Sigmoid colon (tissue), 7 donors: ENCODE data around the gene PSMA5. TPM values are rescaled to one million over a fixed set of nuclear protein-coding genes. Genes with fewer than 3 reads are reported as not detected.
"Not testable (repeated sequence)": the region's sequence is repeated elsewhere in the genome, so short reads cannot be mapped to it uniquely, and the experiment has no call there.

ENCODE experiments used
- DNase-seq: peaks from one replicate; pipeline ENCODE4 v3.0.0-alpha.2; 2019
- H3K27ac ChIP-seq, 4 donors: fragments of 200-600 bp; sonication (generic); one replicate each; pipeline ENCODE4 v1.5.1; 2016 to 2019; ENCODE audit warnings: mild to moderate bottlenecking in 1 of 4
- H3K27me3 ChIP-seq, 3 donors: fragments of 200-600 bp; sonication (generic); one replicate each; pipeline ENCODE4 v1.5.1; 2019; ENCODE audit warnings: mild to moderate bottlenecking in 1 of 3
- H3K36me3 ChIP-seq, 4 donors: fragments of 200-600 bp; sonication (generic); one replicate each; pipeline ENCODE4 v1.5.1; 2016 to 2019
- H3K4me1 ChIP-seq, 4 donors: fragments of 200-600 bp; sonication (generic); one replicate each; pipeline ENCODE4 v1.5.1; 2017 to 2019
- H3K4me3 ChIP-seq, 4 donors: fragments of 200-600 bp; sonication (generic); one replicate each; pipeline ENCODE4 v1.5.1; 2017 to 2019; ENCODE audit warnings: mild to moderate bottlenecking in 2 of 4, moderate library complexity in 1 of 4
- H3K9me3 ChIP-seq, 4 donors: fragments of 200-600 bp in 3 of 4; sonication (generic) in 3 of 4; one replicate each; pipeline versions ENCODE4 v1.5.1 to v1.6.1; 2013 to 2019
- EP300 ChIP-seq, 4 donors: sonication (generic); formaldehyde crosslinking; IDR thresholded peaks; one replicate each; pipeline ENCODE4 v1.6.1; 2017; ENCODE audit warnings: antibody characterized with exemption in 4 of 4
- POLR2A ChIP-seq, 2 donors: fragments of 450-650 bp; IDR thresholded peaks; one replicate each; pipeline ENCODE4 v1.6.1; 2016; ENCODE audit warnings: antibody characterized with exemption in 2 of 2, mild to moderate bottlenecking in 2 of 2, moderate library complexity in 2 of 2
- POLR2AphosphoS5 ChIP-seq, 4 donors: sonication (generic); formaldehyde crosslinking; IDR thresholded peaks; one replicate each; pipeline ENCODE4 v1.6.1; 2017; ENCODE audit warnings: antibody characterized with exemption in 4 of 4
- WGBS, 2 donors: extraction: QIAGEN DNeasy Blood & Tissue Kit; methylation state at CpG; one replicate each; pipeline ENCODE4 v1.1.7; 2013; 5-methylcytosine and 5-hydroxymethylcytosine counted together
- intact Hi-C: fragments of 100-400 bp; cut with DNase I; formaldehyde crosslinking; loops from one replicate; pipeline ENCODE4 v1.15.1; 2023
- polyA plus RNA-seq, 3 donors: library from polyadenylated mRNA; stranded (reverse); fragments of 200-250 nt; gene quantifications; one replicate each; pipeline ENCODE4 v1.2.3, GENCODE V29; 2013
- total RNA-seq, 4 donors: library from RNA; depleted of rRNA; stranded (reverse); fragments of >200 nt; gene quantifications; one replicate each; pipeline ENCODE4 v1.1.0, GENCODE V29; 2016
- TF ChIP-seq, protein P1 (sequence below), 4 experiments: fragments of 450-650 bp in 3 of 4; fragments of 200-600 bp in 1 of 4; IDR thresholded peaks; one replicate each; pipeline ENCODE4 v1.5.1; 2016 to 2019; ENCODE audit warnings: antibody characterized with exemption in 4 of 4, mild to moderate bottlenecking in 3 of 4, moderate library complexity in 2 of 4
- donor health status: healthy with polysubstance abuse.
- donor health status: Bipolar disorder and iron deficiency.
- donor health status: healthy.

PSMA5 gene
- total and polyA plus RNA-seq, 7 donors: 18.8 to 113 (median 57.6) TPM

GRCh38 chr1:109381573-109381972 is 44.7 kb downstream of the PSMA5 start:
- peak overlapping the region in 2 of 4 donors; percentile 85 to 90 for H3K27ac ChIP-seq
- TF ChIP-seq EP300 (IDR thresholded peaks at IDR 0.05) (no peak), POLR2A (IDR thresholded peaks at IDR 0.05) (no peak), POLR2AphosphoS5 (IDR thresholded peaks at IDR 0.05) (no peak)
- TF ChIP-seq, protein P1, sequence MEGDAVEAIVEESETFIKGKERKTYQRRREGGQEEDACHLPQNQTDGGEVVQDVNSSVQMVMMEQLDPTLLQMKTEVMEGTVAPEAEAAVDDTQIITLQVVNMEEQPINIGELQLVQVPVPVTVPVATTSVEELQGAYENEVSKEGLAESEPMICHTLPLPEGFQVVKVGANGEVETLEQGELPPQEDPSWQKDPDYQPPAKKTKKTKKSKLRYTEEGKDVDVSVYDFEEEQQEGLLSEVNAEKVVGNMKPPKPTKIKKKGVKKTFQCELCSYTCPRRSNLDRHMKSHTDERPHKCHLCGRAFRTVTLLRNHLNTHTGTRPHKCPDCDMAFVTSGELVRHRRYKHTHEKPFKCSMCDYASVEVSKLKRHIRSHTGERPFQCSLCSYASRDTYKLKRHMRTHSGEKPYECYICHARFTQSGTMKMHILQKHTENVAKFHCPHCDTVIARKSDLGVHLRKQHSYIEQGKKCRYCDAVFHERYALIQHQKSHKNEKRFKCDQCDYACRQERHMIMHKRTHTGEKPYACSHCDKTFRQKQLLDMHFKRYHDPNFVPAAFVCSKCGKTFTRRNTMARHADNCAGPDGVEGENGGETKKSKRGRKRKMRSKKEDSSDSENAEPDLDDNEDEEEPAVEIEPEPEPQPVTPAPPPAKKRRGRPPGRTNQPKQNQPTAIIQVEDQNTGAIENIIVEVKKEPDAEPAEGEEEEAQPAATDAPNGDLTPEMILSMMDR (IDR thresholded peaks at IDR 0.05): no peak
- no peaks in the 10 kb centered on the region for H3K36me3 ChIP-seq
- peaks cover 0 to 74% (median 57%) of the 10 kb centered on the region in 4 donors for H3K4me1 ChIP-seq
- 29 to 69% methylated on average over 2 of the region's 2 CpGs for WGBS, 2 donors
- H3K4me3 ChIP-seq: no peak overlapping the region
- intact Hi-C loops: no loop called here
- H3K27me3 ChIP-seq: no peaks in the 10 kb centered on the region
- DNase-seq: no peak
- H3K9me3 ChIP-seq: no peaks in the 10 kb centered on the region

DNA sequence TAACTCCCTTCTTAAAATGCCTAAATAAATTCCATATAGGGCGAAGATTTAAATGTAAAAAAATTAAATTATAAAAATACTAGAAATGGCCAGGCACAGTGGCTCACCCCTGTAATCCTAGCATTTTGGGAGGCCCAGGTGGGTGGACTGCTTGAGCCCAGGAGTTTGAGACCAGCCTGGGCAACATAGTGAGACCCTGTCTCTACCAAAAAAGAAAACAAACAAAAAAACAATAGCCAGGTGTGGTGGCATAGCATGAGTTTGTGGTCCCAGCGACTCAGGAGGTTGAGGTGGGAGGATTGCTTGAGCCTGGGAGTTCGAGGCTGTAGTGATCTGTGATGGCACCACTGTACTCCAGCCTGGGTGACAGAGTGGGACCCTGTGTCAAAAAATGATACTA is 46.3 kb downstream of the PSMA5 start:
- Histone ChIP-seq H3K36me3 (no peaks in the 10 kb centered on the region), H3K9me3 (no peaks in the 10 kb centered on the region), H3K4me3 (no peak overlapping the region), H3K27ac (peak overlapping the region in 2 of 4 donors; percentile 15 to 19), H3K4me1 (peaks cover 0 to 58% (median 40%) of the 10 kb centered on the region in 4 donors), H3K27me3 (no peaks in the 10 kb centered on the region)
- 94 to 95% methylated on average over 3 of the region's 3 CpGs for WGBS, 2 donors
- intact Hi-C loops: no loop called here
- TF ChIP-seq POLR2A (IDR thresholded peaks at IDR 0.05): no peak
- TF ChIP-seq POLR2AphosphoS5 (IDR thresholded peaks at IDR 0.05): no peak
- TF ChIP-seq, protein P1 (IDR thresholded peaks at IDR 0.05): no peak
- no peak for TF ChIP-seq EP300 (IDR thresholded peaks at IDR 0.05)
- DNase-seq: no peak

DNA sequence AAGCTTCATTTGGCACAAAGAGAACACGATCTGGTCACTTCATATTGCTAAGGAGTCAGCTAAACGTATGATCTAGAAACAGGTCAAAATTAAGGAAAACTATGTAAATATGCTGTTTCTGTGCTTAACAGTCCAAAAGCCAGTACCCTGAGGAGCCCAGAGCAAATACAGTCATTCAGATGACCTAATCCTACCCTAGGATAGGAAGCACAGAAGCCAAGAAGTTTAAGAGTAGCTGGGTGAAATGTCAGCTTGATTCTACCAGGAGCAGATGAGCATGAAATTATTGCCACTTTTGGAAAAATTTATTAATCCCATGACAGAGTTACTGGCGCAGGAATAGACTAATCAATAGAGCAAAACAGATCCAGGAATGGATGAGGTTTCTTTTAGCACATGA is 46.8 kb downstream of the PSMA5 start:
- no peaks in the 10 kb centered on the region for H3K27me3 ChIP-seq
- intact Hi-C loops: no loop called here
- H3K4me3 ChIP-seq: no peak overlapping the region
- no peak for DNase-seq
- 91 to 92% methylated on average over 3 of the region's 3 CpGs for WGBS, 2 donors
- H3K36me3 ChIP-seq: no peaks in the 10 kb centered on the region
- no peaks in the 10 kb centered on the region for H3K9me3 ChIP-seq
- TF ChIP-seq POLR2AphosphoS5 (IDR thresholded peaks at IDR 0.05): no peak
- TF ChIP-seq EP300 (IDR thresholded peaks at IDR 0.05): no peak
- TF ChIP-seq, protein P1 (IDR thresholded peaks at IDR 0.05): no peak
- TF ChIP-seq POLR2A (IDR thresholded peaks at IDR 0.05): no peak
- peak overlapping the region in 2 of 4 donors; percentile 15 to 19 for H3K27ac ChIP-seq
- peaks cover 0 to 53% (median 35%) of the 10 kb centered on the region in 4 donors for H3K4me1 ChIP-seq

DNA sequence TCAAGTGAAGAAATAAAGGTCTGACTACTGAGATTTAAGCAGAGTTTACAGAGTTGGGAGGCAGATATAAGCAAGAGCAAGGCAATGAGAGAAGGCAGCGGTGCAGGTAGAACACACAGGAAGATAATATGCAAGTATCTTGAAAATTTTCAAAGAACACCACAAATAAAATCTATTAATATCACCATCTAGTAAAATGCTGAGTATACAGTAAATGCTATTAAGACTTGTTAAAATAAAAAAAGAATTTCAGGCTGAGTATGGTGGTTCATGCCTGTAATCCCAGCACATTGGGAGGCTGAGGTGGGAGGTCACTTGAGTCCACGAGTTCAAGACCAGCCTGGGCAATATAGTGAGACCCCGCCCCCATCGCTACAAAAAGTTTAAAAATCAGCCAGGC is 48.5 kb downstream of the PSMA5 start:
- H3K36me3 ChIP-seq: no peaks in the 10 kb centered on the region
- no peak for TF ChIP-seq POLR2A (IDR thresholded peaks at IDR 0.05)
- no peak for TF ChIP-seq POLR2AphosphoS5 (IDR thresholded peaks at IDR 0.05)
- TF ChIP-seq, protein P1 (IDR thresholded peaks at IDR 0.05): no peak
- TF ChIP-seq EP300 (IDR thresholded peaks at IDR 0.05): no peak
- no peaks in the 10 kb centered on the region for H3K27me3 ChIP-seq
- DNase-seq: no peak
- H3K4me1 ChIP-seq: peaks cover 0 to 44% (median 29%) of the 10 kb centered on the region in 4 donors
- intact Hi-C loops: no loop called here
- H3K9me3 ChIP-seq: no peaks in the 10 kb centered on the region
- 90 to 92% methylated on average over 4 of the region's 4 CpGs for WGBS, 2 donors
- no peak overlapping the region for H3K4me3 ChIP-seq
- H3K27ac ChIP-seq: no peak overlapping the region

DNA sequence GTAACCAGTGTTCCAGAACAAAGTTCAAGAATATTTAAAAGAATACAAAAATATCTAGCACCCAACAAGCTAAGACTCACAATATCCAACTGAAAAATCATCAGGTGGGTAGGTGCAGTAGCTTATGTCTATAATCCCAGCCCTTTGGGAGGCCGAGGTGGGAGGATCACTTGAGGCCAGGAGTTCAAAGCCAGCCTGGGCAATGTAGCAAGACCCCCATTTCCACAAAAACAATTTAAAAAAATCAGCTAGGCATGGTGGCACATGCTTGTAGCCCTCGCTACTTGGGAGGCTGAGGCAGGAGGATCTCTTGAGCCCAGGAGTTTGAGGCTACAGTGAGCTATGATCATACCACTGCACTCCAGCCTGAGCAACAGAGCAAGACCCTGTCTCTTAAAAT is 52.6 kb downstream of the PSMA5 start:
- H3K27me3 ChIP-seq, intact Hi-C loops, H3K4me3 ChIP-seq, H3K9me3 ChIP-seq, H3K36me3 ChIP-seq, H3K27ac ChIP-seq, DNase-seq: not testable (repeated sequence)
- H3K4me1 ChIP-seq: peaks cover 0 to 59% (median 47%) of the 10 kb centered on the region in 4 donors
- 96 to 98% methylated on average over 2 of the region's 2 CpGs for WGBS, 2 donors
